Activated CD8-positive, alpha-beta memory T cell treated with anti-CD3 and anti-CD28 coated beads, Interleukin-2, amount 50 U/mL, for 24 hours (primary cell): ENCODE results near the gene TMEM258.

Experiments used
- DNase-seq: peaks from one replicate; pipeline ENCODE4 v3.0.0-alpha.2; 2020; ENCODE audit errors: extremely low read depth

The TMEM258 gene

GRCh38 chr11:61792310-61793082, at the start of gene TMEM258, which contains the start of gene FEN1:
Gene TMEM258 (minus strand): TSS chr11:61792599. CDS start chr11:61792558, 41 bp downstream.
Gene FEN1 (plus strand): TSS chr11:61792911. CDS start chr11:61795362, 2,451 bp downstream.
- DNase-seq = peak; percentile 71

DNA sequence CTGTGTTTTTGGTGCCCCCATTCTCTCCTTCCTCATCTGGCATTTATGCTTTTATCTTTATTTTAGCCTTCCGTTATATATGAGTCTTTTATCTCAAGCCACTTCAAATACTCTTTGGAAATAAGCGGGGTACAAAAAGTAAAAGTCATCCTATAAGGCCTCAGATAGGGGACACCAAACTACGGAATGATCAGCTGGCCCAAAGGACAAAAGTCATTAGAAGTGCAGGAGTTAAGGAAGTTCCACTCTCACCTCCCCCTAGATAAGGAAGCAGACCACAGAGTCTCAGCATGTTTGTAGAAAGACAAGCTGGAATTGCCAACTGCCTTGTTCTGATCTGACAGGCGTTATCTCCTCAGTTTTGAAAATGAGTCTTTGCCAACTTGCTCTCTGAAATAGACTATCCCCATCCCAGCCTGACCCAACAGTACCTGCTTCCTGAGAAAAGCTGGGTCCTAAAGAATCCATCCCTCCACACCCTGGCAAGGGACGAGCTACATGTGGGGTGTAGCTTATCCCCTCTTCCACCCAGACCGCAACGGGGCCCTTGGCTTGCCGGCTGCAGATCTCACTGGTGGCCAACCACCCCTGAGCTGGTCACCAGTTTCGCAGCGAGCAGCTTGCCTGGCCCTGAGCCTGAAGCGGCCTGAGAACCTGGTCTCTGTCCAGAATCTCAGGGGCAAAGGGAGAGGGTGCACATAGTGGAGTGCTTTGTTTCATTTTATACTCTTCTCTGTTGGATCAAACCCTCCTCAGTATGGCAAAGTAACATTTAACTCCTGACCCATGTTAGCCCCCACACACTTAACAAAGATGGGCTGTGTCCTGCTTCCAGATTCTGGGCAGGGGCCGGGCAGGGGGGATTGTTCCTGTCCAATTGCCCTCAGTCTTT, 49.5 kb upstream of the TMEM258 start:
- no peak for DNase-seq

DNA sequence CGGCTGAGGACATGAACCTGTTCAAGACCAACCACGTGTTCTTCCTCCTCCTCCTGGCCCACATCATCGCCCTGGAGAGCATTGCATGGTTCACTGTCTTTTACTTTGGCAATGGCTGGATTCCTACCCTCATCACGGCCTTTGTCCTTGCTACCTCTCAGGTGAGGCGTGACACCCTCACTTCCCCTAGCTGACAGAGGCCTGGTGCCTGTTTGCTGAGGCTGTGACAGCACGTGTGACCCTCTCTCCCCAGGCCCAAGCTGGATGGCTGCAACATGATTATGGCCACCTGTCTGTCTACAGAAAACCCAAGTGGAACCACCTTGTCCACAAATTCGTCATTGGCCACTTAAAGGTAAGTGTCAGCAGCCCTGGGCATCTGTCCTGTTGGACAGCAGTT, 48.0 kb upstream of the TMEM258 start:
- DNase-seq = no peak

GRCh38 chr11:61839742-61840141, 47.3 kb upstream of the TMEM258 start:
- DNase-seq = no peak

- no peak for DNase-seq
Measured at GRCh38 chr11:61838921-61839320, 46.5 kb upstream of the TMEM258 start.

GRCh38 chr11:61838501-61838900, 46.1 kb upstream of the TMEM258 start:
- DNase-seq = no peak

DNA sequence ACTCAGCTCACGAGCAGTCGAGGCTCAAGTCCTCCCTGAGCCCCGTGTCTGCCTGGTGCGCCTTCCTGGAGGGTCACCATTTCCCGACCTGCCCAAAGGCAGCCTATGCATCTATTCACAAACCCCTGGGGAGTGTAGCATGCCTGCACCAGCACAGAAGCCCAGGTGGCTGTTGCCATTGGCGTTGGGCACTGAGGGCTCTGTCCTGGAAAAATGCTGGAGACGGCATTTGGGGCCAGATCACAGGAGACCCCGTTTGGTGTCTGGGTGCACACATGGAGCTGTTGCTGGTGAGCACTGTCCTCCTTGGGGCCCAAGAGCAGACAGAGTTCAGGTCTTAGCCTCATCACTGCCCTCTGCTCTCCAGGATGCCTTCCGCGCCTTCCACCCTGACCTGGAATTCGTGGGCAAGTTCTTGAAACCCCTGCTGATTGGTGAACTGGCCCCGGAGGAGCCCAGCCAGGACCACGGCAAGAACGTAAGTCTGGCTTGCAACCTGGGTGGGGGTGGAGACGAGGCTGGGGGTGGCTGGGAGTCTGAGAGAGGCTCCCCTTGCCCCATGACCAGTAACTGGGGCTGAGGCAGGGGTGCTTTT, 45.1 kb upstream of the TMEM258 start:
- DNase-seq = no peak

- no peak for DNase-seq
Measured at GRCh38 chr11:61836193-61836592, 43.8 kb upstream of the TMEM258 start.

DNA sequence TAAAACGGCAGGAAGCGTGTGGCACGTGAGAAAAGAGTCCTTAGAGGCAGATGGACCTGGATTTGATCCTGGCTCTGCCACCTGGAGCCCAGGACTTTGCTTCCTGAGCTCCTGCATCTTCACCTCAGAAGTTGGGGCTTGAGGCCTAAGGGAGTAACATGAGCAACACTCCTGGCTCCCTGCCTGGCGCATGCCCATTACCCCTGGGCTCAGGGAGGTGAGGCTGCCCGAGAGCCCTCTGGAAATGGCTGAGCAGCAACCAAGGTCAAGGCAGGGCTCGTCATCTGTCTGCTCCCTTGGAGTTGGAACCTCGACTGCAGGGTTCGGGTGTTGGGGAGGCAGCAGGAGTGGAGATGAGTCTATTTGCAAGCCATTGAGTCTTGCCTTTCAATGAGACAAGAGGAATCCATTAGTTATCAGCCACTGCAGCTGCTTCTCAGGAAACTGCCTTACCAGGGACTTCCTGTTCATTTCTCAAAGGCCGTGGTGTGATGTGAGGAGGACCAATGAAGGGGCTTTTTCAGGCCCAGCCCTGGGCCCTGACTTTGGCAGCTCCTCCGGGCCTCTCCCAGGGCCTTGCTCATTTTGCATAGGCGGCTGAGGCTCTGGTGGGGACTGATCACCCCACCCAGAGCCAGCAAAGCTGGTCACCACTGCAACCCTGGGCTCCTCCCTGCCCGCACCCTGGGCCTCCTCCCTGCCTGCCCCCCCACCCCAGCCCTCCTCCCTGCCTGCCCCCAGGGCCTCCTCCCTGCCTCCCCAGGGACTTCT, 42.1 kb upstream of the TMEM258 start:
- no peak for DNase-seq

GRCh38 chr11:61833926-61834277, 41.5 kb upstream of the TMEM258 start:
- no peak for DNase-seq

DNA sequence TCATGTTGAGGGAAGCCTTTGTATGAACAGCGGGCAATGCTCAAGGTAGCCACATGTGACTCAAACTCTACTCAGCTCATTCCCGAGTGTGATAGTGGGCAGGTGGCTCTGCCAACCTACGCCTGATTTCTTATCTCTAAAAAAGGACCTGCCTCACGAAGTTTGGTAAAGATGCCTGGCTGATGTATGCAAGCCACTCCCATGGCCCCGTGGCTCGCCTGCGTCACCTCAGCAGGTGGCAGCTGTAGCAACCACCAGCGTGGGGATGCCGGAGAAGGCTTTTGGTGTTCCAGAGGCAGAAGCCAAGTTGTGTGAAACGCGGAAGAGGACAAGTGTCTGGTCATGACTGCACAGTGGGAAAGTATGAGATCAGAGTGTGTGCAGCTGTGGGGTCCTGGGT, 41.1 kb upstream of the TMEM258 start:
- DNase-seq = no peak

DNA sequence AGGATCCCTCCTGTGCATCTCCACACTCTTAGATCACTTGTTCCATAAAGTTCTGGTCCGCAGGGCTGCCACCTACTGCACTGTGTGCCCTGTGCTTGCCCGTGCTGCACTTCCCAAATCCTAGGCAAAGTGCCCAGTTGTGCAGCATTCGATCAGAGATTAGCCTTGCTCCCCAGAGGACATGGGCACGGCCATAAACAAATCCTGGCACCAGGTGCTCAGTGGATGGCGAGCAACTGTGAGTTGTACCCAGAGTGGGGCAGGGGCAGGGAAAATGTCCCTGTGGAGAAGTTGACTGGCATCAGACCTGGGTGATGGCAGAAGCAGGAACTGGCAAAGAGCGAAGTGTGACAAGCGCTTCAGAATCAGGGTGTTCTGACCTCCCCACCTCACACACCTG, 40.4 kb upstream of the TMEM258 start:
- no peak for DNase-seq

GRCh38 chr11:61832207-61832606, 39.8 kb upstream of the TMEM258 start:
- no peak for DNase-seq

DNA sequence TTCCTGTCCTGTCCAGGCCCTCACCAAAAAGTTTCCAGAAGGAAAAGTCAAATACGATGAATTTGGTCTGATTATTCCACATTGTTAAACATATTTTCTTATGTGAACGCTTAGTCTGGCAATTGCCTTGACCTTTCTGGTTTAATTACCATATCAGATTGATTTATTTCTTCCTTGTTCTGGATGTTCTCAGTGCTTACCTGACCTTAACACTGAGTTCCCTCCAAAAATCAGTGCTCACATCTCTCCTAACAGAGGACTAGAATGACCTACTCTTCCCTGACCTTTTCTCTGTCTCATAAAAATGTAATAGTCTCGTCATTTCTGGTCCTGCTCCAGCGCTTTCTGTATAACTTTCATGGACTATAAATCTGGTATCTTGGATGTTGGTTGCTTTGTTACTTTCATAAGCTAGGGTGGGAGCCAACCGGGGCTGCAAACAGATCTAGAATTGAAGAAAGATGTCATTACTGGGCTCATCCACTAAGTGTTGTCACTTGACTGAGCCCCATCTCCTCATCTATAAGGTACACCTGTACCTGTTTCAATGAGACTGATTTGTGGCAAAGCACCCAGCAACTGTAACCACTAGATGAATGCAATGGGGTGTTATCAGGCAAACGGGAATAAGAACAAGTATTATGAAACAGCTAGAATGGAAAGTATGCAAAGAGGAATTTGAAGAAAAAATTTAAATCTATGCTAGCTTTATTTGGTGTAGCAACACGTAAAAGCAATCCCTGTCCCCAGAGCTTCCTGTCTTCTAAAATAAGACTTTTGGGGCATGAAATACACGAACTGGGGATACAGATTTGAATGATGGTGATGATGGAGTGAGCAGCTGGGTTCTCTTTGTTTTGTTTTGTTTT, 38.1 kb upstream of the TMEM258 start:
- DNase-seq = no peak

DNA sequence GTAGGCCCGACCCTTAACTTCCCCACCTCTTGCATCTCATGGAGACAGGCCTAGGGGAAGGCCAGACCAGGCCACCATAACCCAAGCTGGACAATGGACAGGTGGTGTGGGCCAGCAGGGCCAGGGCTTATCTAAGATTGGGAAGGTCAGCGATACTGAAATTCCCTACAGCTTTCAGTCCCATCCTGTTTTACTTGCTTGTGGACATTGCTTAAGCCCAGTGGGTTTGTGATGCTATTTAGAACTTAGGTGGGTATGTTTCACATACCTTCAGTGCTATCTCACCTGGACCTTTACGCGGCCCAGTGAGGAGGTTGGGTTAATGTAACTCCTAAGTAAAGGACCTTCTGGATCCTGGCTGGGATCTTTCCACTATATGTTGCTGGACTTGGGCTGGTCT, 37.4 kb upstream of the TMEM258 start:
- no peak for DNase-seq

DNA sequence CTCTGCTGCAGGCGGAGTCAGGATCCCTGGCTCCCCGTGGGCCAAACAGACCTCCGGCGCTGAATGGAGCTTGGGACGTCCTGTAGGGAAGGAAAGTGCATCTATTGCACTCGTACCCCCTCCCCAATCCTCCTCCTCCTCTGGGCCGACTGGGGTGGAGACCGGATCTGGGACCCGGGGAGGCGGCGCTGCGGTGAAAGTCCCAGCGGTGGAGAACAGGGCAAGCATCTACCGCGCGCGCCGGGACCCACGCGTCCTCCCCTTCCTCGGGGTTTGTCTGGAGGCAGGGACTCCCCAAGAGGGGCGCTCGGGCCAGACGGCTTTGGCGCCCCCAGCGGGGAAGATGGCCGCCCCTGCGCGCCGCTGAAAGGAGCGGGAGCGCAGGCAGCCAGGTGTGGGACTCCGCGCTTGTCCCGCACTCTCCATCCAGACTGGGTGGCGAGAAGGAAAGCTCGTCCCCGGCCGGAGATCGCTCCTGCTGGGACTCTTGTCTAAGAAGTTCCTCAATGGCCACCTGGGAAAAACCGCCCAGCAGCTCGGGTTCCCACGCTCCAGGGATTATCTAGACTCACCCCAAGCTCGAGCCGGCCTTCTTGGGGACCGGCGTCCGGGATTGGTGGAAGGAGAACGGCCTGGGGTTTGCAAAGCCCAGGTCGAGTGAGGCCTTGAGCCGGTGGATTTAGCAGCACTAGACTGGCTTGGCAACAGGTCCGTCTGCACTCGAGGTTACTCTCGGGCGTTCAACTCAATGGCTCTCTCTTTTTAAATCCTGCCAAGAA, 36.4 kb upstream of the TMEM258 start:
- DNase-seq = no peak

GRCh38 chr11:61828379-61828628, 35.9 kb upstream of the TMEM258 start:
- no peak for DNase-seq

DNA sequence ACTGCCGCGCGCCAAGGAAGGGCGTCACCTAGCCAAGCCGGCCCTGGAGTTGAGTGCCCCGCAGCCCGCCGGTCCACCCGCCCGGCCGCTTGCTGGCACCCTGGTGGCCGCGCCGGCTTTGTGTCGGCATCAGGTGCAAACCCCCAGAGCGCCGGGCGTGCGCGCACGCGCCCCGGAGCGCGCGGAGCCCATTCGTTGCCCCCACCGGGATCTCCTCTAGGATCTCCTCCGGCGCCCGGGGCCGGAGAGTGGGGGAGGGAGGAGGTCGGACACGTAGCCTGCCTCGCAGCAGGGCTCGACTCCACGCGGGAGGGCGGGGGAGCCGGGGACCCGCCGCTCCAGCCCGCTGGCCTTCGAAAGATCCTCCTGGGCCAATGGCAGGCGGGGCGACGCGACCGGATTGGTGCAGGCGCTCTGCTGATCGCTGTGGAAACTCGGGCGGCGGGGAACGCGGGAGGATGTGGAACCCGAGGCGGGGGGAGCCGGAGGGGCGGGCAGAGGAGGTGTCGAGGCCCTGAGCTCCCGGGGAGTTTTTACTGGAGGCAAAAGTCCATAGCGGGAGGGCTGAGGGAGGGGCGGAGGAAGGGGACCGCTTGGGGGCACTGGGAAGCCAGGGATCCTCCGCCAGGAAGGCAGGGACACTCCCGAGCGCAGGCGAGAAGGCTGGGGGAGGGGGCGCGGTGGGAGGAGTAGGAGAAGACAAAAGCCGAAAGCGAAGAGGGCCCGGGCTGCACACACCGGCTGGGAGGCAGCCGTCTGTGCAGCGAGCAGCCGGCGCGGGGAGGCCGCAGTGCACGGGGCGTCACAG, 35.4 kb upstream of the TMEM258 start, which contains the start of gene FADS2:
Gene FADS2 (plus strand): TSS at position 730 of the 808 bp plus-strand sequence. CDS start 91 bp downstream, outside the sequence.
- no peak for DNase-seq

GRCh38 chr11:61826930-61827570, 34.7 kb upstream of the TMEM258 start:
- no peak for DNase-seq
